ENCODE measurements around the gene BATF3.

Gene BATF3

DNA sequence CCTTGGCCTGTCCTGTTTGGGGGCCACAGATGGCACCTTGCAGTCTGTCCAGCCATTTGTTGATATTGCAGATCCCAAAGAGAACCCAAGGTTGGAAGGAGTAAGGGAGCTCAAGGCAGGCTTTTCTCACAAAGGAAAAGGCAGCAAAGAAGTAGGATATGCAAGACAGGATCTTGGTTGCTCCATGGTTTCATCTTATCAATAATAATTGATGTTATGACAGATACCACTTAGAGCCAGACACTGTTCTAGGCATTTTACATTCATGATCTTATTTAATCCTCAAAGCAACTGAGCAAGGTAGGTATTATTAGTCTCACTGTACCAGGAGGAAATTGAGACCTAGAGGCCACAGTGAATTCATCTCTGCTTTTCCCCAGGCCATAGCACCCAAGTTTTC, 28.8 kb downstream of the BATF3 start:
- no peak overlapping the region for H2AFZ ChIP-seq (ENCODE audit: low read depth, low read length, severe bottlenecking)
- no peak overlapping the region for H3K4me3 ChIP-seq (ENCODE audit: insufficient read depth, low read length, poor library complexity, severe bottlenecking)
- H3K9me3 ChIP-seq (ENCODE audit: insufficient read depth, low read length), result no peaks in the 10 kb centered on the region
- H3F3A ChIP-seq (ENCODE audit: insufficient read depth), result no peaks in the 10 kb centered on the region
- no peaks in the 10 kb centered on the region for H3K79me2 ChIP-seq (ENCODE audit: insufficient read depth, low read length)
- TF ChIP-seq, protein P1, sequence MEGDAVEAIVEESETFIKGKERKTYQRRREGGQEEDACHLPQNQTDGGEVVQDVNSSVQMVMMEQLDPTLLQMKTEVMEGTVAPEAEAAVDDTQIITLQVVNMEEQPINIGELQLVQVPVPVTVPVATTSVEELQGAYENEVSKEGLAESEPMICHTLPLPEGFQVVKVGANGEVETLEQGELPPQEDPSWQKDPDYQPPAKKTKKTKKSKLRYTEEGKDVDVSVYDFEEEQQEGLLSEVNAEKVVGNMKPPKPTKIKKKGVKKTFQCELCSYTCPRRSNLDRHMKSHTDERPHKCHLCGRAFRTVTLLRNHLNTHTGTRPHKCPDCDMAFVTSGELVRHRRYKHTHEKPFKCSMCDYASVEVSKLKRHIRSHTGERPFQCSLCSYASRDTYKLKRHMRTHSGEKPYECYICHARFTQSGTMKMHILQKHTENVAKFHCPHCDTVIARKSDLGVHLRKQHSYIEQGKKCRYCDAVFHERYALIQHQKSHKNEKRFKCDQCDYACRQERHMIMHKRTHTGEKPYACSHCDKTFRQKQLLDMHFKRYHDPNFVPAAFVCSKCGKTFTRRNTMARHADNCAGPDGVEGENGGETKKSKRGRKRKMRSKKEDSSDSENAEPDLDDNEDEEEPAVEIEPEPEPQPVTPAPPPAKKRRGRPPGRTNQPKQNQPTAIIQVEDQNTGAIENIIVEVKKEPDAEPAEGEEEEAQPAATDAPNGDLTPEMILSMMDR (IDR thresholded peaks at IDR 0.05; ENCODE audit: insufficient read depth, low read length, poor library complexity, severe bottlenecking), result no peak
- TF ChIP-seq EZH2phosphoT487 (conservative IDR thresholded peaks at IDR 0.05; ENCODE audit: low read length), result no peak
- no peak overlapping the region for H3K9ac ChIP-seq (ENCODE audit: low read length)
- no peaks in the 10 kb centered on the region for H3K36me3 ChIP-seq (ENCODE audit: low read length)
- H3K4me2 ChIP-seq (ENCODE audit: low read depth, low read length, poor library complexity, severe bottlenecking), result no peak overlapping the region
- H3K9me2 ChIP-seq (replicated peaks; ENCODE audit: insufficient read depth, low read length), result no peaks in the 10 kb centered on the region
- no peak overlapping the region for H3K27ac ChIP-seq (ENCODE audit: low read depth, low read length)
- H3K27me3 ChIP-seq (ENCODE audit: low read length), result no peaks in the 10 kb centered on the region
- no peaks in the 10 kb centered on the region for H4K20me1 ChIP-seq (ENCODE audit: low read depth, low read length)

DNA sequence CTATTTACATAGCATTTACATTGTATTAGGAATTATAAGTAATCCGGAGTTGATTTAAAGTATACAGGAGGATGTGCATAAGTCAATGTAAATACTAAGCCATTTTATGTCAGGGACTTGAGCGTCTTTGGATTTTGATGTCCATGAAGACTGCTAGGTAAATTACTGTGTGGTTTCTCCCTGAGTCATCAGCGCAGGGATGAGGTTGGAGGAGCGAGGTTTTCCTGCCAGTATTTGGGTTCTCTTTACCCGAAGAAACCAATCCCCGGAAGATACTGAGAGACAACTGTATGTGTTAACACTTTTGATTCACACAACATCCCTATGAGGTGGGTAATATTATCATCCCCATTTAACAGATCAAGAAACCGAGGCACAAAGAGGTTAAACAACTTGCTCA, 29.3 kb downstream of the BATF3 start:
- no peak for TF ChIP-seq EZH2phosphoT487 (conservative IDR thresholded peaks at IDR 0.05; ENCODE audit: low read length)
- TF ChIP-seq, protein P1 (IDR thresholded peaks at IDR 0.05; ENCODE audit: insufficient read depth, low read length, poor library complexity, severe bottlenecking), result no peak
- H3K79me2 ChIP-seq (ENCODE audit: insufficient read depth, low read length), result no peaks in the 10 kb centered on the region
- H3K4me3 ChIP-seq (ENCODE audit: insufficient read depth, low read length, poor library complexity, severe bottlenecking), result no peak overlapping the region
- no peak overlapping the region for H3K4me2 ChIP-seq (ENCODE audit: low read depth, low read length, poor library complexity, severe bottlenecking)
- no peak overlapping the region for H2AFZ ChIP-seq (ENCODE audit: low read depth, low read length, severe bottlenecking)
- no peak overlapping the region for H3K27ac ChIP-seq (ENCODE audit: low read depth, low read length)
- H3K27me3 ChIP-seq (ENCODE audit: low read length), result no peaks in the 10 kb centered on the region
- H3K9me2 ChIP-seq (replicated peaks; ENCODE audit: insufficient read depth, low read length), result no peaks in the 10 kb centered on the region
- no peaks in the 10 kb centered on the region for H3K36me3 ChIP-seq (ENCODE audit: low read length)
- H3K9me3 ChIP-seq (ENCODE audit: insufficient read depth, low read length), result no peaks in the 10 kb centered on the region
- H4K20me1 ChIP-seq (ENCODE audit: low read depth, low read length), result no peaks in the 10 kb centered on the region
- H3F3A ChIP-seq (ENCODE audit: insufficient read depth), result no peaks in the 10 kb centered on the region
- H3K9ac ChIP-seq (ENCODE audit: low read length), result no peak overlapping the region

DNA sequence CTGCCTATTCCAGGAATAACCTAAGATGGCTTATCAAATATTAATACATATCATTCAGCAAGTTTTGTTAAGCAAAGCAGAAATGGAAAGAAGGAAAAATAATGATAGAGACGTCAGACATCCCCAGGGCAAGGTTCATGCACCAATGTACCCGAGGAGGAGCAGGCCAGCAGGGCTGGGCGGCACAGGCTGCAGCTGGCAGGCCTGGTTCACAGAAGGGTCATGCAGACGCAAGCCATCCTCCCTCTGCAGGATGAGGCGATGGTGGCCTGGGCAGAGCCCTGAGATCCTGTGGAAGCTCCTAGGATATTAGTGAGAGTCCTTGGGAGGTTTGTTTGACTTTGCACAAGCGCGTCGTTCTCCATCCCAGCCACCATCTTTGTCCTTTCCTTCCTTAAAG, 30.0 kb downstream of the BATF3 start:
- H3K9ac ChIP-seq (ENCODE audit: low read length), result no peak overlapping the region
- no peak overlapping the region for H3K4me3 ChIP-seq (ENCODE audit: insufficient read depth, low read length, poor library complexity, severe bottlenecking)
- H4K20me1 ChIP-seq (ENCODE audit: low read depth, low read length), result no peaks in the 10 kb centered on the region
- TF ChIP-seq, protein P1 (IDR thresholded peaks at IDR 0.05; ENCODE audit: insufficient read depth, low read length, poor library complexity, severe bottlenecking), result no peak
- TF ChIP-seq EZH2phosphoT487 (conservative IDR thresholded peaks at IDR 0.05; ENCODE audit: low read length), result no peak
- no peak overlapping the region for H3K27ac ChIP-seq (ENCODE audit: low read depth, low read length)
- H3K79me2 ChIP-seq (ENCODE audit: insufficient read depth, low read length), result no peaks in the 10 kb centered on the region
- no peaks in the 10 kb centered on the region for H3K27me3 ChIP-seq (ENCODE audit: low read length)
- no peaks in the 10 kb centered on the region for H3K9me2 ChIP-seq (replicated peaks; ENCODE audit: insufficient read depth, low read length)
- no peaks in the 10 kb centered on the region for H3K36me3 ChIP-seq (ENCODE audit: low read length)
- no peaks in the 10 kb centered on the region for H3F3A ChIP-seq (ENCODE audit: insufficient read depth)
- H2AFZ ChIP-seq (ENCODE audit: low read depth, low read length, severe bottlenecking), result no peak overlapping the region
- no peaks in the 10 kb centered on the region for H3K9me3 ChIP-seq (ENCODE audit: insufficient read depth, low read length)
- no peak overlapping the region for H3K4me2 ChIP-seq (ENCODE audit: low read depth, low read length, poor library complexity, severe bottlenecking)

Data from SU-DHL-6 (cell line).